H1 (cell line): ENCODE data around the gene PATL2. TPM values are rescaled to one million over a fixed set of nuclear protein-coding genes. Genes with fewer than 3 reads are reported as not detected.

Source experiments
- CTCF ChIA-PET: fragments of 300-600 bp; sonication (Branson Sonifier 250); formaldehyde crosslinking; loops from one replicate; lab custom pipeline; 2021; ENCODE audit not compliant: partially characterized antibody; lab: Charles Lee
- POLR2A ChIA-PET: fragments of 300-600 bp; sonication (Branson Sonifier 250); formaldehyde crosslinking; loops from one replicate; lab custom pipeline; 2021; ENCODE audit warnings: inconsistent platforms; ENCODE audit not compliant: partially characterized antibody; lab: Charles Lee
- DNase-seq, 2 experiments: peaks; one replicate each; pipeline versions ENCODE4 v3.0.0 to v3.0.0-alpha.2; 2010 to 2022; ENCODE audit warnings: low spot score in 2 of 2, low read depth in 1 of 2, mixed read lengths in 1 of 2
- FAIRE-seq: peaks from 2 replicates; lab custom pipeline; 2011; peaks lifted over from hg19 to GRCh38; lab: Jason Lieb, UNC
- H2AFZ ChIP-seq: 2 replicates; pipeline ENCODE4 v1.8.1; 2012; ENCODE audit warnings: low read length, inconsistent platforms
- H2AK5ac ChIP-seq: 2 replicates; pipeline ENCODE4 v1.6.1; 2013; ENCODE audit warnings: low read depth, low read length
- H2BK120ac ChIP-seq: replicated peaks from 2 replicates; pipeline ENCODE3; 2013; ENCODE audit warnings: low read depth, low read length, inconsistent platforms
- H2BK12ac ChIP-seq: 2 replicates; pipeline ENCODE4 v1.6.1; 2013; ENCODE audit warnings: low read depth, low read length
- H2BK15ac ChIP-seq: 2 replicates; pipeline ENCODE4 v1.6.1; 2013; ENCODE audit warnings: low read length
- H2BK20ac ChIP-seq: 2 replicates; pipeline ENCODE4 v1.6.1; 2013; ENCODE audit warnings: low read length
- H2BK5ac ChIP-seq: 2 replicates; pipeline ENCODE4 v1.6.1; 2013; ENCODE audit warnings: low read depth, low read length
- H3K14ac ChIP-seq: 2 replicates; pipeline ENCODE4 v1.6.1; 2013; ENCODE audit warnings: inconsistent platforms; ENCODE audit not compliant: insufficient read length
- H3K18ac ChIP-seq: 2 replicates; pipeline ENCODE4 v1.6.1; 2013; ENCODE audit warnings: low read length; ENCODE audit errors: extremely low read depth
- H3K23ac ChIP-seq: 2 replicates; pipeline ENCODE4 v1.6.1; 2013; ENCODE audit warnings: inconsistent platforms; ENCODE audit not compliant: insufficient read length
- H3K23me2 ChIP-seq: 2 replicates; pipeline ENCODE4 v1.6.1; 2013; ENCODE audit warnings: low read depth, low read length
- H3K27ac ChIP-seq: 2 replicates; pipeline ENCODE4 v1.6.1; 2011; ENCODE audit warnings: low read depth, low read length, inconsistent platforms
- H3K27me3 ChIP-seq, 4 experiments: replicated peaks in 1 of 4; 1 replicate in 1 of 4; 2 replicates in 3 of 4; pipeline versions ENCODE4 v1.6.1 to v1.8.1; 2011 to 2013; ENCODE audit warnings: low read length in 3 of 4, mild to moderate bottlenecking in 3 of 4, inconsistent platforms in 2 of 4, mixed read lengths in 2 of 4, moderate library complexity in 1 of 4; ENCODE audit not compliant: control insufficient read depth in 3 of 4, insufficient read depth in 3 of 4; ENCODE audit errors: extremely low read depth in 1 of 4
- H3K36me3 ChIP-seq, 4 experiments: 2 replicates each; pipeline versions ENCODE4 v1.6.1 to v1.8.1; 2011 to 2013; ENCODE audit warnings: mild to moderate bottlenecking in 4 of 4, low read length in 3 of 4, moderate library complexity in 2 of 4, control low read depth in 1 of 4, inconsistent platforms in 1 of 4; ENCODE audit not compliant: insufficient read depth in 4 of 4, control insufficient read depth in 2 of 4
- H3K4ac ChIP-seq: replicated peaks from 2 replicates; pipeline ENCODE3; 2013; ENCODE audit warnings: low read length, low read depth, mixed read lengths, inconsistent platforms; ENCODE audit not compliant: insufficient read length
- H3K4me1 ChIP-seq, 4 experiments: replicated peaks in 1 of 4; 1 replicate in 1 of 4; 2 replicates in 3 of 4; pipeline versions ENCODE4 v1.6.1 to v1.8.1; 2011 to 2013; ENCODE audit warnings: low read length in 3 of 4, inconsistent platforms in 2 of 4, mixed read lengths in 1 of 4; ENCODE audit not compliant: insufficient read depth in 4 of 4, control insufficient read depth in 3 of 4
- H3K4me2 ChIP-seq, 2 experiments: 2 replicates each; pipeline versions ENCODE4 v1.6.1 to v1.8.1; 2011 to 2013; ENCODE audit warnings: low read depth in 2 of 2, low read length in 2 of 2, control low read depth in 1 of 2, inconsistent platforms in 1 of 2, mild to moderate bottlenecking in 1 of 2; ENCODE audit not compliant: insufficient read depth in 1 of 2
- H3K4me3 ChIP-seq, 4 experiments: fragments of 200-600, 300-600 bp in 1 of 4; sonication (generic), shearing (Covaris generic), sonication (Bioruptor Twin) in 1 of 4; 2 replicates each; pipeline versions ENCODE4 v1.5.1 to v1.8.1; 2011 to 2016; ENCODE audit warnings: low read length in 4 of 4, low read depth in 3 of 4, control low read depth in 2 of 4, inconsistent platforms in 2 of 4, mild to moderate bottlenecking in 2 of 4, mixed read lengths in 1 of 4, moderate library complexity in 1 of 4; ENCODE audit not compliant: insufficient read depth in 2 of 4; ENCODE audit errors: extremely low read depth in 1 of 4
- H3K56ac ChIP-seq: replicated peaks from 2 replicates; pipeline ENCODE3; 2013; ENCODE audit warnings: low read depth, mild to moderate bottlenecking, mixed read lengths, low read length, inconsistent platforms; ENCODE audit not compliant: insufficient read length
- H3K79me1 ChIP-seq: 2 replicates; pipeline ENCODE4 v1.6.1; 2013; ENCODE audit warnings: low read depth, low read length, control low read depth
- H3K79me2 ChIP-seq, 2 experiments: 2 replicates each; pipeline versions ENCODE4 v1.6.1 to v1.8.1; 2012 to 2013; ENCODE audit warnings: low read length in 2 of 2, mild to moderate bottlenecking in 2 of 2, inconsistent platforms in 1 of 2; ENCODE audit not compliant: insufficient read depth in 2 of 2, control insufficient read depth in 1 of 2
- H3K9ac ChIP-seq, 4 experiments: replicated peaks in 1 of 4; 1 replicate in 1 of 4; 2 replicates in 3 of 4; pipeline versions ENCODE4 v1.6.1 to v1.8.1; 2011 to 2013; ENCODE audit warnings: low read depth in 3 of 4, low read length in 3 of 4, control low read depth in 2 of 4, mild to moderate bottlenecking in 2 of 4, moderate library complexity in 2 of 4, inconsistent platforms in 1 of 4; ENCODE audit errors: extremely low read depth in 1 of 4
- H3K9me3 ChIP-seq, 2 experiments: 2 replicates each; pipeline versions ENCODE4 v1.6.1 to v1.8.1; 2012 to 2013; ENCODE audit warnings: mild to moderate bottlenecking in 2 of 2, moderate library complexity in 2 of 2, control low read depth in 1 of 2, inconsistent platforms in 1 of 2, low read depth in 1 of 2, low read length in 1 of 2, mixed read lengths in 1 of 2; ENCODE audit not compliant: insufficient read depth in 2 of 2
- H4K20me1 ChIP-seq, 2 experiments: replicated peaks in 1 of 2; 2 replicates each; pipeline versions ENCODE3 to v1.8.1; 2011 to 2013; ENCODE audit warnings: inconsistent platforms in 2 of 2, low read length in 2 of 2, mild to moderate bottlenecking in 1 of 2; ENCODE audit not compliant: insufficient read depth in 2 of 2, control insufficient read depth in 1 of 2
- H4K5ac ChIP-seq: 2 replicates; pipeline ENCODE4 v1.6.1; 2013; ENCODE audit warnings: low read length, low read depth, mixed read lengths, inconsistent platforms; ENCODE audit not compliant: insufficient read length
- H4K8ac ChIP-seq: 2 replicates; pipeline ENCODE4 v1.8.0; 2013; ENCODE audit warnings: mild to moderate bottlenecking, moderate library complexity, low read length, inconsistent platforms; ENCODE audit not compliant: insufficient read depth; ENCODE audit errors: extremely low read depth
- H4K91ac ChIP-seq: replicated peaks from 2 replicates; pipeline ENCODE3; 2013; ENCODE audit warnings: low read length, mixed read lengths, inconsistent platforms; ENCODE audit not compliant: insufficient read length
- CBX8 ChIP-seq: fragments of 300-800, 300-1000 bp; sonication (generic); IDR thresholded peaks from 2 replicates; pipeline ENCODE4 v1.7.1; 2016; ENCODE audit warnings: low read depth, low read length, borderline replicate concordance
- PHF8 ChIP-seq: fragments of 200-600 bp; sonication (generic); conservative IDR thresholded peaks from 2 replicates; pipeline ENCODE4 v1.7.1; 2012; ENCODE audit warnings: low read depth, mild to moderate bottlenecking, inconsistent platforms, low read length, moderate library complexity
- RNF2 ChIP-seq: fragments of 200-900, 300-1000 bp; sonication (generic); IDR thresholded peaks from 2 replicates; pipeline ENCODE4 v1.7.1; 2016; ENCODE audit warnings: borderline replicate concordance, low read depth, mild to moderate bottlenecking, antibody characterized with exemption, low read length; ENCODE audit not compliant: poor library complexity, severe bottlenecking; ENCODE audit errors: missing control alignments
- SP2 ChIP-seq: IDR thresholded peaks from 2 replicates; pipeline ENCODE4 v1.6.1; 2012; ENCODE audit warnings: mild to moderate bottlenecking, low read length, inconsistent platforms
- SP4 ChIP-seq: IDR thresholded peaks from 2 replicates; pipeline ENCODE4 v1.6.1; 2012; ENCODE audit warnings: low read length, inconsistent platforms
- TCF12 ChIP-seq: IDR thresholded peaks from 2 replicates; pipeline ENCODE4 v1.6.1; 2011; ENCODE audit warnings: low read depth, mild to moderate bottlenecking, low read length
- polyA plus RNA-seq, 7 experiments: library from polyadenylated mRNA; depleted of rRNA in 3 of 7; stranded (reverse) in 5 of 7; unstranded in 2 of 7; fragments of >200 nt in 5 of 7; fragments of 200-250 nt in 2 of 7; gene quantifications; 1 replicate in 5 of 7; 2 replicates in 1 of 7; 4 replicates in 1 of 7; pipeline versions ENCODE4 v1.2.1 to v1.2.3, GENCODE V29; 2011 to 2013; ENCODE audit warnings: missing spikeins in 2 of 7, mixed read lengths in 2 of 7
- total RNA-seq: library from RNA; stranded (reverse); fragmentation: NEBNext Ultra II Directional; extraction: Animal tissue kit (Norgen Biotek cat#: 25700); gene quantifications from 2 replicates; pipeline ENCODE4 v1.2.1, GENCODE V29; 2021
- TF ChIP-seq, protein P1 (sequence below): IDR thresholded peaks from 2 replicates; pipeline ENCODE4 v1.6.1; 2012; ENCODE audit warnings: low read length, inconsistent platforms

The PATL2 gene
- total and polyA plus RNA-seq, 2 of the 8 experiments (the other 6 are each of a cell fraction or from before 2014, with no cell fraction given) = 0.65 to 1.3 TPM

DNA sequence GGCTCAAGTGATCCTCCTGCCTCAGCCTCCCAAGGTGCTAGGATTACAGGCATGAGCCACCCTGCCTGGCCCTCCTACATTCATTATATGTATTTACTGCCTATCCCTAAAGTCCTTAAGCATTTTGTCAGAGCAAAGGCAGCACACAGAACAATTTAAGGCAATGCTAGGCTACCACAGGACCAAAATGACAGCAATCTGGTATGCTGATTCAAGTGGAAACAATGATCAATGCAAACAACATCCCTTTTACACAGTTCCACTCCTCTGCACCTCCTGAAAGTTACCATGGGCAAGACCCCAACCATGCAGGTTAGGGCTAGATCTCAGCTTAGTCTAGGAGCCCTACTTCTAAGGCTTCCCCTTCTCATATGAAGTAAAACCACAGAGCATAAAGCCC is 87.9 kb downstream of the PATL2 start:
- no peak overlapping the region for H2BK5ac ChIP-seq
- DNase-seq = no peak
- H3K18ac ChIP-seq = no peak overlapping the region
- no peak overlapping the region for H4K5ac ChIP-seq
- H3K27ac ChIP-seq = no peak overlapping the region
- H2BK120ac ChIP-seq = no peak overlapping the region
- no peaks in the 10 kb centered on the region for H3K79me2 ChIP-seq
- ChIA-PET CTCF (no interaction called here), POLR2A (interaction anchor here (1.3 kb wide), 1 partner anchor 40 kb away, joined by 3 read pairs; the partner anchor contains the start of gene SPG11)
- H3K23ac ChIP-seq = no peak overlapping the region
- H3K14ac ChIP-seq = no peak overlapping the region
- H2BK15ac ChIP-seq = no peak overlapping the region
- TF ChIP-seq RNF2 (no peak), CBX8 (no peak), PHF8 (no peak), SP4 (no peak), SP2 (no peak), TCF12 (no peak)
- TF ChIP-seq, protein P1, sequence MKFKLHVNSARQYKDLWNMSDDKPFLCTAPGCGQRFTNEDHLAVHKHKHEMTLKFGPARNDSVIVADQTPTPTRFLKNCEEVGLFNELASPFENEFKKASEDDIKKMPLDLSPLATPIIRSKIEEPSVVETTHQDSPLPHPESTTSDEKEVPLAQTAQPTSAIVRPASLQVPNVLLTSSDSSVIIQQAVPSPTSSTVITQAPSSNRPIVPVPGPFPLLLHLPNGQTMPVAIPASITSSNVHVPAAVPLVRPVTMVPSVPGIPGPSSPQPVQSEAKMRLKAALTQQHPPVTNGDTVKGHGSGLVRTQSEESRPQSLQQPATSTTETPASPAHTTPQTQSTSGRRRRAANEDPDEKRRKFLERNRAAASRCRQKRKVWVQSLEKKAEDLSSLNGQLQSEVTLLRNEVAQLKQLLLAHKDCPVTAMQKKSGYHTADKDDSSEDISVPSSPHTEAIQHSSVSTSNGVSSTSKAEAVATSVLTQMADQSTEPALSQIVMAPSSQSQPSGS = no peak
- no peak overlapping the region for H2BK20ac ChIP-seq
- no peak overlapping the region for H2AK5ac ChIP-seq
- H3K4me3 ChIP-seq = no peak overlapping the region
- H3K4me1 ChIP-seq = no peaks in the 10 kb centered on the region
- H3K23me2 ChIP-seq = no peaks in the 10 kb centered on the region
- no peak for FAIRE-seq
- no peaks in the 10 kb centered on the region for H3K27me3 ChIP-seq
- no peak overlapping the region for H4K91ac ChIP-seq
- H3K4me2 ChIP-seq = no peak overlapping the region
- no peaks in the 10 kb centered on the region for H3K9me3 ChIP-seq
- no peak overlapping the region for H2AFZ ChIP-seq
- H3K4ac ChIP-seq = no peak overlapping the region
- peaks cover under 1 to 30% (median 6%) of the 10 kb centered on the region in 4 experiments; a peak in 4 of 8 replicates for H3K36me3 ChIP-seq
- no peaks in the 10 kb centered on the region for H4K20me1 ChIP-seq
- H2BK12ac ChIP-seq = no peak overlapping the region
- H3K79me1 ChIP-seq = no peaks in the 10 kb centered on the region
- H3K56ac ChIP-seq = no peak overlapping the region
- H3K9ac ChIP-seq = no peak overlapping the region
- no peak overlapping the region for H4K8ac ChIP-seq
